ENCODE data around the gene CADPS2. TPM values are rescaled to one million over a fixed set of nuclear protein-coding genes. Genes with fewer than 3 reads are reported as not detected.

Gene CADPS2
- total and polyA plus RNA-seq, 2 of the 4 experiments (the other 2 are of a cell fraction), result 0.10 to 0.54 TPM

- H4K91ac ChIP-seq (ENCODE audit: insufficient read depth, low read depth, low read length), result no peak overlapping the region
- intact Hi-C loops (cut with micrococcal nuclease), result no loop called here
- H4K5ac ChIP-seq (ENCODE audit: low read depth, low read length), result no peak overlapping the region
- no peaks in the 10 kb centered on the region for H4K20me1 ChIP-seq (ENCODE audit: insufficient read depth, low read length)
- H3K23ac ChIP-seq (ENCODE audit: low read depth, low read length), result no peak overlapping the region
- no TSS peak for BruUV-seq (replicated peaks)
- no peak overlapping the region for H3K4me2 ChIP-seq (ENCODE audit: low read depth, low read length)
- H2AFZ ChIP-seq (replicated peaks; ENCODE audit: low read length, poor library complexity), result no peak overlapping the region
- H2BK20ac ChIP-seq (ENCODE audit: low read depth, low read length), result no peak overlapping the region
- H3K27me3 ChIP-seq (ENCODE audit: control insufficient read depth, insufficient read depth, low read length), result peaks cover 69% of the 10 kb centered on the region
- H3K9me1 ChIP-seq (ENCODE audit: insufficient read depth, low read length), result no peaks in the 10 kb centered on the region
- ChIA-PET POLR2A (ENCODE audit: unreplicated experiment) (no interaction called here), CTCF (no interaction called here)
- 9% methylated on average over 10 of the region's 35 CpGs; no CpG with 5 or more reads in 1 of the 2 experiments for WGBS, 2 experiments (ENCODE audit: extremely low coverage in 2 of 2, insufficient read length in 1 of 2)
- no peak overlapping the region for H3K14ac ChIP-seq (replicated peaks; ENCODE audit: low read depth, low read length)
- no peak overlapping the region for H2AK9ac ChIP-seq (replicated peaks; ENCODE audit: low read depth, low read length, poor library complexity)
- in situ Hi-C loops (cut with MboI; ENCODE audit: low sequenced_read_pairs), result no loop called here
- DNase-seq, result no peak
- H2AK5ac ChIP-seq (ENCODE audit: low read depth, low read length), result no peak overlapping the region
- TF ChIP-seq ELK1 (IDR thresholded peaks at IDR 0.05; ENCODE audit: borderline replicate concordance, low read depth, low read length) (no peak), CEBPB (IDR thresholded peaks at IDR 0.05; ENCODE audit: low read depth, low read length) (no peak), MAFK (IDR thresholded peaks at IDR 0.05; ENCODE audit: low read depth, low read length) (no peak), RAD21 (IDR thresholded peaks at IDR 0.05; ENCODE audit: low read length) (no peak), FOS (IDR thresholded peaks at IDR 0.05; ENCODE audit: low read depth, low read length) (no peak), CTCF (conservative IDR thresholded peaks at IDR 0.05; ENCODE audit: low read depth, low read length) (no peak), USF2 (IDR thresholded peaks at IDR 0.05; ENCODE audit: low read depth, low read length) (no peak)
- H4K8ac ChIP-seq (ENCODE audit: low read depth in 2 of 2, low read length in 2 of 2), result no peak overlapping the region
- H2BK15ac ChIP-seq (ENCODE audit: low read depth, low read length), result no peak overlapping the region
- H3K4me1 ChIP-seq (ENCODE audit: control insufficient read depth, insufficient read depth, low read length), result no peaks in the 10 kb centered on the region
- no peaks in the 10 kb centered on the region for H3K79me1 ChIP-seq (ENCODE audit: low read depth in 1 of 2, low read length in 2 of 2)
- H3K56ac ChIP-seq (ENCODE audit: extremely low read depth, insufficient read depth, low read length), result no peak overlapping the region
- no peak overlapping the region for H3K9ac ChIP-seq (ENCODE audit: low read depth, low read length)
- no peak overlapping the region for H3K4ac ChIP-seq (ENCODE audit: low read depth, low read length)
- no peak overlapping the region for H2BK120ac ChIP-seq (ENCODE audit: low read depth, low read length)
- no peak overlapping the region for H3K4me3 ChIP-seq (ENCODE audit: insufficient read depth, low read depth, low read length)
- no peak overlapping the region for H3K18ac ChIP-seq (ENCODE audit: low read depth, low read length)
- no peak overlapping the region for H2BK5ac ChIP-seq (ENCODE audit: low read depth, low read length, poor library complexity, severe bottlenecking)
- ATAC-seq (ENCODE audit: low read depth), result no peak
- H3K9me3 ChIP-seq (ENCODE audit: control insufficient read depth, insufficient read depth, low read length), result peaks cover 8% of the 10 kb centered on the region
- dilution Hi-C loops (cut with HindIII; ENCODE audit: low sequenced_read_pairs, unreplicated experiment), result no loop called here
- no peaks in the 10 kb centered on the region for H3K36me3 ChIP-seq (ENCODE audit: control insufficient read depth, insufficient read depth, low read length)
- no peak overlapping the region for H3K27ac ChIP-seq (ENCODE audit: insufficient read depth, low read length)
These were observed 584.2 kb downstream of the CADPS2 start for GRCh38 chr7:122301858-122302760.
